Measurements from ENCODE around the gene PLEKHG4.

Gene PLEKHG4

DNA sequence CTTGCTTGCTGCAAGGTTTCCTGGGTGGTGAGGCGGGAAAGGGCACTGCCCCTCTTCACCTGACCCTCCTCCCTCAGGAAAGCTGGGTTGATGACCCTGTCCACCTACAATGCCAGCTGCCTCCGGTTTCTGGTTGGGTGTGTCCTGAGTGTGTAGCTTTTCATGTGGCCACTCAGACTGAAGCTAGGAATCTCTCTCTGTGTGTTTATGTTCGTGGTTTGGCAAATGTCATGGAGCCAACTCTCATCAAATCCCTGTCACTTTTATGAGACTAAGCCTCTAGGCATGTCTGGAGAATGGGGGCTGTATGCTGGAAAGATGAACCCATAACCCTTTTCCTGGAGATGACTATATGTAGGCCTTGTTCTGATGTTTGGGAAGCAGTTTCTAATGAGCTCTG, 17.1 kb downstream of the PLEKHG4 start:
- TF ChIP-seq, protein P1, sequence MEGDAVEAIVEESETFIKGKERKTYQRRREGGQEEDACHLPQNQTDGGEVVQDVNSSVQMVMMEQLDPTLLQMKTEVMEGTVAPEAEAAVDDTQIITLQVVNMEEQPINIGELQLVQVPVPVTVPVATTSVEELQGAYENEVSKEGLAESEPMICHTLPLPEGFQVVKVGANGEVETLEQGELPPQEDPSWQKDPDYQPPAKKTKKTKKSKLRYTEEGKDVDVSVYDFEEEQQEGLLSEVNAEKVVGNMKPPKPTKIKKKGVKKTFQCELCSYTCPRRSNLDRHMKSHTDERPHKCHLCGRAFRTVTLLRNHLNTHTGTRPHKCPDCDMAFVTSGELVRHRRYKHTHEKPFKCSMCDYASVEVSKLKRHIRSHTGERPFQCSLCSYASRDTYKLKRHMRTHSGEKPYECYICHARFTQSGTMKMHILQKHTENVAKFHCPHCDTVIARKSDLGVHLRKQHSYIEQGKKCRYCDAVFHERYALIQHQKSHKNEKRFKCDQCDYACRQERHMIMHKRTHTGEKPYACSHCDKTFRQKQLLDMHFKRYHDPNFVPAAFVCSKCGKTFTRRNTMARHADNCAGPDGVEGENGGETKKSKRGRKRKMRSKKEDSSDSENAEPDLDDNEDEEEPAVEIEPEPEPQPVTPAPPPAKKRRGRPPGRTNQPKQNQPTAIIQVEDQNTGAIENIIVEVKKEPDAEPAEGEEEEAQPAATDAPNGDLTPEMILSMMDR (IDR thresholded peaks at IDR 0.05; ENCODE audit: insufficient read depth, missing control alignments) = no peak
- no peak for DNase-seq (ENCODE audit: insufficient read length, low spot score)
- FAIRE-seq = no peak

- FAIRE-seq = no peak
- TF ChIP-seq, protein P1 (IDR thresholded peaks at IDR 0.05; ENCODE audit: insufficient read depth, missing control alignments) = no peak
- DNase-seq (ENCODE audit: insufficient read length, low spot score) = no peak
Measured at GRCh38 chr16:67298277-67298676, 18.9 kb downstream of the PLEKHG4 start.

DNA sequence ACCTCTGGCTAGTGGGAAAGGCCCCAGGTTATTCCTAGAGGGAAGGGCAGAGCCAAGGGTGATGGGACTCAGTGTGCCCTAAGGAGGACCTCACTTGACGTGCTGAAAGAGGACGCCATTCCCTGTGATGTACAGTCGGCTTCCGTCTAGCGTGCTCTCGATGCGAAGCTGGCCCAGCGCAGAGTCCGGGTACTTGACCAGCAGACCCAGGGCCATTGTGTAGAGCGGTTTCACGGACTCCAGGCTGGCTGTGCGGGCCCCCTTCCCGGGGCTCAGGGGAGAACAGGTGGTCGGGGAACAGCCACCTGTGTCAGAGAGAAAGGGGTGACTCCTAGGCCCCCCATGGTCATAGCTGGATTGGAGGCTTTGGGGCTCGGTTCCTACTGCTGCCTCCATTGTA, 19.9 kb downstream of the PLEKHG4 start:
- TF ChIP-seq, protein P1 (IDR thresholded peaks at IDR 0.05; ENCODE audit: insufficient read depth, missing control alignments) = no peak
- DNase-seq (ENCODE audit: insufficient read length, low spot score) = no peak
- no peak for FAIRE-seq

- no peak for DNase-seq (ENCODE audit: insufficient read length, low spot score)
- TF ChIP-seq, protein P1 (IDR thresholded peaks at IDR 0.05; ENCODE audit: insufficient read depth, missing control alignments) = no peak
- FAIRE-seq = no peak
Measured at GRCh38 chr16:67301080-67301782, 21.9 kb downstream of the PLEKHG4 start.

GRCh38 chr16:67302076-67302475, 22.7 kb downstream of the PLEKHG4 start:
- TF ChIP-seq, protein P1 (IDR thresholded peaks at IDR 0.05; ENCODE audit: insufficient read depth, missing control alignments) = no peak
- FAIRE-seq = no peak
- DNase-seq (ENCODE audit: insufficient read length, low spot score) = no peak

GRCh38 chr16:67302970-67303369, 23.6 kb downstream of the PLEKHG4 start:
- DNase-seq (ENCODE audit: insufficient read length, low spot score) (no peak), FAIRE-seq (no peak)
- TF ChIP-seq, protein P1 (IDR thresholded peaks at IDR 0.05; ENCODE audit: insufficient read depth, missing control alignments) = no peak

- no peak for DNase-seq (ENCODE audit: insufficient read length, low spot score)
- FAIRE-seq = no peak
- TF ChIP-seq, protein P1 (IDR thresholded peaks at IDR 0.05; ENCODE audit: insufficient read depth, missing control alignments) = no peak
Measured at GRCh38 chr16:67304020-67304419, 24.7 kb downstream of the PLEKHG4 start.

Data from D721Med (cell line).